ENCODE measurements around the gene CABP1.

CABP1 gene

GRCh38 chr12:120711411-120711810, 71.0 kb downstream of the CABP1 start:
- Histone ChIP-seq H3K4me1 (ENCODE audit: control insufficient read depth, insufficient read depth, low read length) (peaks cover 8% of the 10 kb centered on the region), H3K36me3 (ENCODE audit: control insufficient read depth, insufficient read depth, low read length) (peaks cover 11% of the 10 kb centered on the region), H3K4me3 (ENCODE audit: low read length) (peak overlapping the region; percentile 76), H3K27ac (ENCODE audit: low read depth, low read length) (no peak overlapping the region), H3K27me3 (ENCODE audit: control insufficient read depth, insufficient read depth, low read length) (no peaks in the 10 kb centered on the region), H3K9ac (ENCODE audit: low read length) (no peak overlapping the region)

GRCh38 chr12:120712610-120713009, 72.2 kb downstream of the CABP1 start:
- H3K27ac ChIP-seq (ENCODE audit: low read depth, low read length), result no peak overlapping the region
- no peak overlapping the region for H3K4me3 ChIP-seq (ENCODE audit: low read length)
- peaks cover 12% of the 10 kb centered on the region for H3K36me3 ChIP-seq (ENCODE audit: control insufficient read depth, insufficient read depth, low read length)
- no peak overlapping the region for H3K9ac ChIP-seq (ENCODE audit: low read length)
- H3K27me3 ChIP-seq (ENCODE audit: control insufficient read depth, insufficient read depth, low read length), result no peaks in the 10 kb centered on the region
- peaks cover 8% of the 10 kb centered on the region for H3K4me1 ChIP-seq (ENCODE audit: control insufficient read depth, insufficient read depth, low read length)

GRCh38 chr12:120713861-120714482, 73.5 kb downstream of the CABP1 start:
- Histone ChIP-seq H3K4me1 (ENCODE audit: control insufficient read depth, insufficient read depth, low read length) (peaks cover 8% of the 10 kb centered on the region), H3K36me3 (ENCODE audit: control insufficient read depth, insufficient read depth, low read length) (peaks cover 18% of the 10 kb centered on the region), H3K4me3 (ENCODE audit: low read length) (no peak overlapping the region), H3K27ac (ENCODE audit: low read depth, low read length) (no peak overlapping the region), H3K9ac (ENCODE audit: low read length) (no peak overlapping the region), H3K27me3 (ENCODE audit: control insufficient read depth, insufficient read depth, low read length) (no peaks in the 10 kb centered on the region)

Measured in rectal smooth muscle tissue (tissue), 1 donor.